D721Med (cell line): ENCODE results near the gene CELA3B.
"Not testable (repeated sequence)": the region's sequence is repeated elsewhere in the genome, so short reads cannot be mapped to it uniquely, and the experiment has no call there.

Source experiments
- DNase-seq: peaks from one replicate; pipeline ENCODE4 v3.0.0; 2011; ENCODE audit warnings: low spot score; ENCODE audit not compliant: insufficient read length
- FAIRE-seq: peaks from 2 replicates; lab custom pipeline; 2011; peaks lifted over from hg19 to GRCh38; lab: Jason Lieb, UNC
- TF ChIP-seq, protein P1 (sequence below): IDR thresholded peaks from 2 replicates; pipeline ENCODE4 v1.5.1; 2012; ENCODE audit warnings: mild to moderate bottlenecking, control low read depth; ENCODE audit not compliant: insufficient read depth; ENCODE audit errors: missing control alignments

CELA3B gene, protein sequence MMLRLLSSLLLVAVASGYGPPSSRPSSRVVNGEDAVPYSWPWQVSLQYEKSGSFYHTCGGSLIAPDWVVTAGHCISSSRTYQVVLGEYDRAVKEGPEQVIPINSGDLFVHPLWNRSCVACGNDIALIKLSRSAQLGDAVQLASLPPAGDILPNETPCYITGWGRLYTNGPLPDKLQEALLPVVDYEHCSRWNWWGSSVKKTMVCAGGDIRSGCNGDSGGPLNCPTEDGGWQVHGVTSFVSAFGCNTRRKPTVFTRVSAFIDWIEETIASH

DNA sequence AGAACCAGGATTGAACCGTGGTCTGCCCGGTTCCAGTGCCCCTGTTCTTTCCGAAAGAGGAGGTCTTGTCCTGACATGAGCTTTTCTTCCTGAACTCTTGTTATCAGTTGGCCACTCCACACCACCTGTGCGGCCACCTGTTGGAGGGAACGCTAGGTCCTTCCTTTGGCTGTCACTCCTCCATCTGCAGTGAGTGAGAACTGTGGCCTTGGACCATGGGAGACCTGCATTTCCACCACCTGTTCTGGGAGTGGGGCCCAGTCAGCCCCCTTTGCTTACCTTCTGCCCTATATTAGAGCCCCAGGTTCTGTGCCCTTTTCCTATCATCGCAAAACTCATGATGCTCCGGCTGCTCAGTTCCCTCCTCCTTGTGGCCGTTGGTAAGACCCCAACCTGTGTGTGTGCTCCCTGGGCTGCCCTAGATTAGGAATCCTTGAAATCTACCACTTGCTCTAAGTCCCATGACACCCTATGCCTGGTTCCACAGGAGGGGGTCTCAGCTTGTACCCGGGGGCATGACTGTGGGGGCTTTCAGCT lies at the start of gene CELA3B:
Gene CELA3B (plus strand): TSS at position 320 of the 537 bp plus-strand sequence. CDS start 18 bp downstream, at position 338.
- DNase-seq, FAIRE-seq: not testable (repeated sequence)

DNA sequence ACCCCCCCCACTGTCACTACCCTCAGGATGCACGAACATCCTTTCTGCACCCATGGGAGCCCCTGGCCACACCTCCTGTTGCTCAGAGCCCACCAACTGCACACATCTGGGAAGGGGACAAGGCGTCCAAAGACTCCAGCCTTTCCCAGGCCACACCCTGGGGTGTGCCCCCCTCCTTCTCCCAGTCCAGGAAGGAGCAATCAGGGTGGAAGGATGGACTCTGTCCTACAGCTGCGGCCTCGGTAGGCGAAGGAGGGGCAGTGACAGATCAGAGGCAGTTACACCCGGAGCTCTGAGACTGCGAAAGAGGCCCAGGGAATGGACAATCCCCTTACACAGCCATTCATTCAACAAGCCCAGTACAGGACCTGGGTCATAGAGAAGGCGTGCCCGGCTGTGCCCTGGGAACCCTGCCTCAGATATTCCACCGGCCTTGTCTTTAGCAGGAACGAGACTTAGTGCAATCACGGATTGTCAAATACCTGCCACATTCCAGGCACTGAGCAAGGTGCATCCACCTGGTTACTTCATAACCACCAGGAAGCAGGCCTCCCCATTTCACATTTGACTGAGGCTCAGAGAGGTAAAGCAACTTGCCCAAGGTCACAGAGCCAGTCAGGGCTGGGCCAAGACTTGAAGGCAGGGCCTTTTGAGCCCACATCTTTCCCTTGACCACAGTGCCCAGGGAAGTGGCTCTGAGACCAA lies 49.1 kb upstream of the CELA3B start:
- FAIRE-seq, result no peak
- TF ChIP-seq, protein P1, sequence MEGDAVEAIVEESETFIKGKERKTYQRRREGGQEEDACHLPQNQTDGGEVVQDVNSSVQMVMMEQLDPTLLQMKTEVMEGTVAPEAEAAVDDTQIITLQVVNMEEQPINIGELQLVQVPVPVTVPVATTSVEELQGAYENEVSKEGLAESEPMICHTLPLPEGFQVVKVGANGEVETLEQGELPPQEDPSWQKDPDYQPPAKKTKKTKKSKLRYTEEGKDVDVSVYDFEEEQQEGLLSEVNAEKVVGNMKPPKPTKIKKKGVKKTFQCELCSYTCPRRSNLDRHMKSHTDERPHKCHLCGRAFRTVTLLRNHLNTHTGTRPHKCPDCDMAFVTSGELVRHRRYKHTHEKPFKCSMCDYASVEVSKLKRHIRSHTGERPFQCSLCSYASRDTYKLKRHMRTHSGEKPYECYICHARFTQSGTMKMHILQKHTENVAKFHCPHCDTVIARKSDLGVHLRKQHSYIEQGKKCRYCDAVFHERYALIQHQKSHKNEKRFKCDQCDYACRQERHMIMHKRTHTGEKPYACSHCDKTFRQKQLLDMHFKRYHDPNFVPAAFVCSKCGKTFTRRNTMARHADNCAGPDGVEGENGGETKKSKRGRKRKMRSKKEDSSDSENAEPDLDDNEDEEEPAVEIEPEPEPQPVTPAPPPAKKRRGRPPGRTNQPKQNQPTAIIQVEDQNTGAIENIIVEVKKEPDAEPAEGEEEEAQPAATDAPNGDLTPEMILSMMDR, result no peak

DNA sequence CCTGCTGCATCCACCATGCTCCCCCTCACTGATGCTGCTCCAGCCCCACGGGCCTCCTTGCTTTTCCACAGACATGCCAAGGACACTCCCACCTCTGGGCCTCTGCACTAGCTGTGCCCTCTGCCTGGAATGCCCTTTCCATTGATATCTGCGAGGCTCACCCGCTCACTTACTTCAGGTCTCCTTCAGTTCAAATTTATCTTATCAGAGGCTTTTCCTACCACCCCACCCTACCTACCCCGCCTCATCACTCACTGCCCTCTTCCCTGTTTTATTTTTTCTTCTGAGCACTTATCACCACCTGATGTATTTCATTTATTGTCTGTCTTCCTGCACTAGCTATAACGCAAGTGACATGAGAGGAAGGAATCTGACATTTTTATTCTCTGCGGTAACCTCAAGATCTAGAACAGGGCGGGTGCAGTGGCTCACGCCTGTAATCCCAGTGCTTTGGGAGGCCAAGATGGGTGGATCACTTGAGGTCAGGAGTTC lies 46.7 kb upstream of the CELA3B start:
- TF ChIP-seq, protein P1, result no peak
- FAIRE-seq (no peak), DNase-seq (no peak)

More for the DNA sequence above, 49.1 kb upstream of the CELA3B start:
- DNase-seq, result no peak

DNA sequence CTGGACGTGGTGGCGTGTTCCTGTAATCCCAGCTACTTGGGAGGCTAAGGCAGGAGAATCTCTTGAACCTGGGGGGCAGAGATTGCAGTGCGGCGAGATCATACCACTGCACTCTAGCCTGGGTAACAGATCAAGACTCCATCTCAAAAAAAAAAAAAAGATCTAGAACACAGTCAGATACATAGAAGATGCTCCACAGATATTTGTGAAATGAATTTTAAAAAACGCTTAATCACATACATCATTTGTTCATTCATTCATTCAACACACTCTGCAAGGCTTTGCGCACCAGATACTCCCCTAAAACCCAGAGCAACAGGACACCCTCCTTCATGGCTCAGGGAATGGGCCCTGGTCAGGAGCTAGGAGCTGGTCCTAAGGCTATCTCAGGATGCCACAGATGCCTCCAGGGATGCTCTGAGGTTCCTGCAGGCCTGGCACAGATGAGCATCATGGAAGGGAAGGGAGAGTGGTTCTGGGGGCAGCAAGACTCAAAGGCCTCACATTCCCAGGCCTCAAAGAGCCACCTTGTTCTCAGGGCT lies 46.1 kb upstream of the CELA3B start:
- no peak for DNase-seq
- no peak for FAIRE-seq
- TF ChIP-seq, protein P1, result no peak

DNA sequence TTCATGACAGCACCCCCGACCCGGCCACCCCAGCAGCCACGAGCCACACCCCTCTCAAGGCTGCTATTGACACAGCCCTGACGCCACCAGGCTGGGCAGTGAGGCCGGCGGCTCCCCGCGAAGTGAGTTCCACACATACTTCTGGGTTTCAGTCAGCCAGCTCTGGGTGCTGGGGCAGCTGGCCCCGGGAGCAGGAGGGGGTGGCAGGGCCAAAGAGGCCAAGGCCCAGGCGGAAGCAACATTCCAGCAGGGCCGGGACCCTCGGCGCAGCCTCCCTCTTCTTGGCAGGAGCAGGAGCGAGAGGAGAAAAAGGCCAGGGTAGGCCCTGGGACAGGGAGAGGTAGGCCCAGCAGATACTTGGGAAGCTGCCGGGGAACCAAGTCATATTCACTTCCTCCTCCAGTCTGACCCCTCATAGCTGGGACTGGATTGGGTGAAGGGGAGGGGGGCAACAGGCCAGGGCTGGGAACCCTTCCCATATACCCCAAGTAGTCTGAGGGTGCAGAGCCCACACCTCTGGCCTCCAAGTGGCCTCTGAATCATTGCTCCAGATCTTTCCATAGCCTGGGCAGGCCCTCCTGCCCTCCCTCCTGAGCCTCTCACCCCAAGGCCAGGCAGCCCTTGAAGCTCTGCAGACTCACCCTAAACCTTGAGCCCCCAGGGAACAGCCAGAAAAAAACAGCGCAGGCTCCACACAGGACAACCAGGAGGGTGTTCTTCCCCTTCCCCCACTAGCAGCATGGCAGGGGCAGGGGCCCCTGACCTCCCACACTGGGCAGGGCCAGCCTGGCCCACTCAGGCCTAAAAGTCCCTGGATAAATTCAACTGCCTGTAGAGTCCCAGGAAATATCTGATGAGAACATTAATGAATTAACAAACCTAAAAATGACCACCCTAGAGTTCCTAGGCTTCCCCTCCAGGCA lies 45.4 kb upstream of the CELA3B start:
- DNase-seq (no peak), FAIRE-seq (no peak)
- TF ChIP-seq, protein P1, result no peak

DNA sequence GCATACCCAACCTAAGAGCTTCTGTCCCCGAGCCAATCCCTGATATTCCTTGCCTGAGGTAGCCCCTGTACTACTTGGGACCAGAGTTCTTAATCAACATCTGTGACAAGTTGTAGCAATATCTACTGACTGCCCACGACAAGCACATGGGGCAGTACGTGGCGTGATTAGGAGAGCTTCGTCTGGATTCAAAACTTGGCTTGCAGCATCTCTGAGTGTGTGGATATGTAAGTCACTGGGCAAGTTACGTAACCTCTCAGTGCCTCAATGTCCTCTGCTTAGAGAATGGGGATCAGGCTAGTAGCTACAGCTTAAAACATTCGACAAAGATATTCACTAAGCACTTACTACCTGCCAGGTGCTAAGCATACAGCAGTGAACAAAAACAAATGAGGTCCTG lies 44.7 kb upstream of the CELA3B start:
- no peak for DNase-seq
- no peak for FAIRE-seq
- TF ChIP-seq, protein P1, result no peak
